Colonic mucosa (tissue), 4 donors: Measurements from ENCODE around the gene ADA. TPM values are rescaled to one million over a fixed set of nuclear protein-coding genes. Genes with fewer than 3 reads are reported as not detected.

Experiments
- DNase-seq: peaks from one replicate; pipeline ENCODE4 v3.0.0-alpha.2; 2020
- H3K27ac ChIP-seq: fragments of 200-600 bp; one replicate; pipeline ENCODE4 v1.8.0; 2021
- H3K27me3 ChIP-seq: fragments of 200-600 bp; one replicate; pipeline ENCODE4 v1.8.0; 2021
- H3K36me3 ChIP-seq: fragments of 200-600 bp; one replicate; pipeline ENCODE4 v1.8.0; 2021
- H3K4me1 ChIP-seq: fragments of 200-600 bp; one replicate; pipeline ENCODE4 v1.8.0; 2021; ENCODE audit warnings: mild to moderate bottlenecking
- H3K4me3 ChIP-seq: fragments of 200-600 bp; one replicate; pipeline ENCODE4 v1.8.0; 2021
- H3K9ac ChIP-seq, 2 donors: one replicate each; pipeline ENCODE4 v1.7.0; 2013; ENCODE audit warnings: control low read depth in 2 of 2, low read depth in 2 of 2, low read length in 2 of 2
- H3K9me3 ChIP-seq: fragments of 200-600 bp; one replicate; pipeline ENCODE4 v1.8.0; 2021
- CTCF ChIP-seq: fragments of 200-600 bp; IDR thresholded peaks from one replicate; pipeline ENCODE4 v1.8.0; 2022; ENCODE audit warnings: antibody characterized with exemption, mild to moderate bottlenecking
- intact Hi-C: fragments of 100-400 bp; cut with DNase I; formaldehyde crosslinking; loops from one replicate; pipeline ENCODE4 v1.14.1; 2022
- total RNA-seq, 2 donors: library from RNA; stranded (reverse); fragmentation: NEBNext Ultra II Directional in 1 of 2; extraction: Animal tissue kit (Norgen Biotek cat#: 25700) in 1 of 2; gene quantifications; one replicate each; pipeline ENCODE4 v1.2.1, GENCODE V29; 2021
- donor health status: healthy.
- donor health status: DM: no; HTN: no; CAD: no.
- donor health status: DM: no; HTN: no; CAD: no.

Gene ADA
- total RNA-seq, 2 donors from 2014 or later: 2.4 to 4.5 TPM

DNA sequence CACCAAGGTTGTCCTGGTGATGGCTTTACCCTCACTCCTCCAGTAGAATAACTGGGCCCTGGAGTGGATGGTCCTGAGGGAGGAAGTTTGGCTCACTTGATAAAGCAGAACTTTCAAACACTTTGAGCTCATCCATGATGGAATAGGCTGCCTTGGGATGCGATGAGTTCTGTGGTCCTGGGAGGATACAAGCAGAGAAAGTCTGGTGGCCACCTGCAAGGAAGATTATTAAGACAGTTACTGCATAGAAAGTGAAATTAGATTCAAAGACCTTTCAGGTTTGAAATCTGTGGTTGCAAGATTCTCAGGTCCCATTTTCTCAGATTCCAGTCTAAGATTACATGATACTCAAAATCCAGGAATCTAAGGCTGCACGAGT, 43.8 kb upstream of the ADA start:
- Histone ChIP-seq H3K4me3 (no peak overlapping the region), H3K27ac (no peak overlapping the region), H3K9ac (no peak overlapping the region), H3K4me1 (no peaks in the 10 kb centered on the region), H3K27me3 (no peaks in the 10 kb centered on the region), H3K9me3 (no peaks in the 10 kb centered on the region), H3K36me3 (no peaks in the 10 kb centered on the region)
- TF ChIP-seq CTCF: no peak
- intact Hi-C loops: no loop called here
- DNase-seq: no peak

DNA sequence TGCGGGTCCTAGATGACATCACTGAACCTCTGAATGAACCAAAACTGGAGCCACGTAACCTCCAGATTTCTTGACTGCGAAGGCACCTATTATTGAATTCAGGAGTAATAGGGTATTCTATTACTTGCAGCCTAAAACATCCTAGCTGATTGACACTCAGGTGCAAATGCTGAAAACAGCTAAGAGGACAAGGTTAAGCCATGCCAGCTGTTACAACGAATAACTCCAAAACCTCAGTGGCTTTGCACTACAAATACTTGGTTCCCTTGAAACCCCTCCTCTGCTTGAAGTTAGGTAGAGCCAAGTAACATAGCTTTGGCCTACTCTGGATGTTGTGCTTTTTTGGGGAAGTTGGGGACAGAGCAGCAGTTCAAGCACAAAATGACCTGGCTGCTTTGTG, 42.7 kb upstream of the ADA start:
- Histone ChIP-seq H3K27ac (no peak overlapping the region), H3K9ac (no peak overlapping the region), H3K4me3 (no peak overlapping the region), H3K9me3 (no peaks in the 10 kb centered on the region), H3K27me3 (no peaks in the 10 kb centered on the region), H3K4me1 (no peaks in the 10 kb centered on the region), H3K36me3 (no peaks in the 10 kb centered on the region)
- intact Hi-C loops: no loop called here
- TF ChIP-seq CTCF: no peak
- DNase-seq: no peak

- intact Hi-C loops: no loop called here
- Histone ChIP-seq H3K27ac (no peak overlapping the region), H3K4me3 (no peak overlapping the region), H3K4me1 (no peaks in the 10 kb centered on the region), H3K27me3 (no peaks in the 10 kb centered on the region), H3K36me3 (no peaks in the 10 kb centered on the region), H3K9me3 (no peaks in the 10 kb centered on the region), H3K9ac (no peak overlapping the region)
- no peak for TF ChIP-seq CTCF
- no peak for DNase-seq
These were observed 42.1 kb upstream of the ADA start for GRCh38 chr20:44693627-44694026.

DNA sequence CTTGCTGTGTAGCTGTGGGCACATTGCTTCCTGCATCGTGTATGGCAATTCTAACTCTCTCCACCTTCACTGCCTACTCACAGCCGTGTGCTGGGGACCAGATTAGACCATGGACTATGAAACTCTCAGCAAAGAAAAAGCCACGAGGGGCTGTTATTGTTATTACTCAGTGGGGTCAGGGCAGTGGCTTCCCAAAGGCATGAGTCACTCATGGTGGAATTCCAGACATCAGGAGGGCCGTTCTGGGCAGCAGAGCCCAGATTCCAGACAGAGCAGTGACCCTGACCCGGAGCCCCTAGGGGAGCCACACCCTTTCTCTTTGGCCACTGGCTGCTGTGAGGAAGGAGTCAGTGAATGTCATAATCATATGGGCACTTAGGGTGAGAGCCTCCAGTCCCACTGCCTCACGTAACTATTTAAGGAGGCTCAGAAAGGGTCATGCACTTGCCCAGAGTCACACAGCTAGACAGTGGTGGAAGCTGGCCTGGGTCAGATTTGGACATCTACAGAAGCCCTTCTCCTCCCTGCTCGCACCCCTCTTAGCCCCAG, 41.5 kb upstream of the ADA start:
- no peak overlapping the region for H3K9ac ChIP-seq
- H3K36me3 ChIP-seq: no peaks in the 10 kb centered on the region
- no peak for DNase-seq
- H3K27me3 ChIP-seq: no peaks in the 10 kb centered on the region
- no peak overlapping the region for H3K4me3 ChIP-seq
- intact Hi-C loops: no loop called here
- no peaks in the 10 kb centered on the region for H3K9me3 ChIP-seq
- TF ChIP-seq CTCF: no peak
- H3K27ac ChIP-seq: no peak overlapping the region
- no peaks in the 10 kb centered on the region for H3K4me1 ChIP-seq

DNA sequence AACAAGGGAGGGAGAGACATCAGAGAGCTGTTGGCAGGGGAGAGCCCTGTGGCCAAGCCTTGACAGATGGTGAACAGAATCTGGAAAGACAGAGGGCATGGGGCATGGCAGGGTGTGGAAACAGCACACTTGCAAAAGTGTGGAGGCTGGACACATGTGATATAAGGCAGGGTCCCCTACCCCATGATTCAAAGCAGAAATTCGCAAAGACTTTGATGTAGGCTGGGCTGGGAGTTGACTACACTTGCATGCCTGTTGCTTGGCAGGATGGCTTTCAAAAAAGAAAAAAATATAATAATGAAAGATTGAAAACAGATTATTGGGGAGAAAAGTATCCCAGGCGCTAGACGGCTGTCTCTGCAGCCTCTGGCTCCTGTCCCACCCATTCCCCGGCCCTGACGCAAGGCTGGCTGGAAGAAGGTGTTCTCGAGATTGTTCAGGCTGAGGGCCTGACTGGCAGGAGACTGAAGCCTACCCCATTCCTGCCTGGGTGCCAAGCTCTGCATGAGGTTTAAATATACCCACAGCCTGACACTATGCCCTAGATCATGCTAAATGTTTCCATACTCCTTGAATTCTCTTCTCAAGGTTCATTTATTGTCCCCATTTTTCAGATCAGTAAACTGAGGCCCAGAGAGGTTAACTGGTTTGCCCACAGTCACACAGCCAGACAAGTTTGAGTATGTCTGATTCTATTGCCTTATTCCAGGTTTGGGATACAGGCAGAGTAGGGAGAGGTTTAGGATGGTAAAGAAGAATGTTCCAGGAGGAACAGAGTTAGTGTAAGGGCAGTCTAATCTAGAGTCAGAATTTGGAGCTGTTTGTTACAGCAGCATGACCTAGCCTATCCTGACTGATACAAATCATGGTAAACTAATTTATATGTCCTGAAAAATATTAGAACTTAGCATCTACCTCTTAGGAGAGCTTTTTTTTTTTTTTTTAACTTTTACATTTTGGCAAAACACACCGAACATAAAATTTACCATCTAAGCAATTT, 40.2 kb upstream of the ADA start:
- intact Hi-C loops: no loop called here
- Histone ChIP-seq H3K27ac (no peak overlapping the region), H3K4me3 (no peak overlapping the region), H3K4me1 (no peaks in the 10 kb centered on the region), H3K36me3 (no peaks in the 10 kb centered on the region), H3K9ac (no peak overlapping the region), H3K9me3 (no peaks in the 10 kb centered on the region), H3K27me3 (no peaks in the 10 kb centered on the region)
- DNase-seq: no peak
- TF ChIP-seq CTCF: no peak
